ENCODE data around the gene ARG2.
A peak's percentile ranks its signal among the peaks of the same experiment; 100 is the strongest.
"Not testable (repeated sequence)": the region's sequence is repeated elsewhere in the genome, so short reads cannot be mapped to it uniquely, and the experiment has no call there.

ARG2 gene

DNA sequence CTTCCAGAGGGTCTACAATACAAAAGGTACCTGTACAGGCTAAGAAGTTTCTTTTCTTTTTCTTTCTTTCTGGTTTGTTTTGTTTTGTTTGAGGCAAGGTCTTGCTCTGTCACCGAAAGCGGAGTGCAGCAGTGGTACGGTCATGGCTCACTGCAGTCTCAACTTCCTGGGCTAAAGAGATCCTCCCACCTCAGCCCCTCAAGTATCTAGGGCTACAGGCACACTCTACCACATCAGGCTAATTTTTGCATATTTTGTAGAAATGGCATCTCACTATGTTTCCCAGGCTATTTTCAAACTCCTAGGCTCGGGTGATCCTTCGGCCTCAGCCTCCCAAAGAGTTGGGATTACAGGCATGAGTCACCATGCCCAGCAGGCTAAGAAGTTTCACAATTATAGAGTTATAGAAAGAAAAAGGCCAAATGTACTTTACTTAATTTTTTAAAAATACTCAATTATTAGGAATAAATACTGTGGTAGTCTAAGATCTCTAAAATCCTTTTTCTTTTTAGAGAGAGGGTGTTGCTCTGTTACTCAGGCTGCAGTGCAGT, 16.6 kb upstream of the ARG2 start:
- no peak for TF ChIP-seq POLR2A (IDR thresholded peaks at IDR 0.05; ENCODE audit: low read length)
- no peak for TF ChIP-seq GATA1 (IDR thresholded peaks at IDR 0.05; ENCODE audit: low read depth, low read length)
- DNase-seq = no peak

DNA sequence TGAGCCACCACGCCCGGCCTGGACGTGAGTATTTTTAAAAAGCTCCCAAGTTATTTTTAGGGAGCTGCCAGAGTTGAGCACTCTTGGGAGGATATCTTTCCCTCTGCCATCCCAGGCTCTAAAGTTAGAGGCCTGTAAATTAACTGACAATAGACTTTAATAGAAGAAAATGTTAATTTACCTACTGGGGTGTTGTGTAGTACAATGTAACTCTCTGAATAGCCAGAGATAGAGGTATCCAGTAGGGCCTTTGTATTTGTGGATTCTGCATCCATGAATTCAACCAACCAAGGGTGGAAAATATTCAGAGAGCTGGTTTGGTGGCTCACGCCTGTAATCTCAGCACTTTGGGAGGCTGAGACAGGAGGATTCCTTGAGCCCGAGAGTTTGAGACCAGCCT, 12.1 kb upstream of the ARG2 start:
- TF ChIP-seq POLR2A (IDR thresholded peaks at IDR 0.05; ENCODE audit: low read length) (no peak), GATA1 (IDR thresholded peaks at IDR 0.05; ENCODE audit: low read depth, low read length) (no peak)
- DNase-seq = no peak

DNA sequence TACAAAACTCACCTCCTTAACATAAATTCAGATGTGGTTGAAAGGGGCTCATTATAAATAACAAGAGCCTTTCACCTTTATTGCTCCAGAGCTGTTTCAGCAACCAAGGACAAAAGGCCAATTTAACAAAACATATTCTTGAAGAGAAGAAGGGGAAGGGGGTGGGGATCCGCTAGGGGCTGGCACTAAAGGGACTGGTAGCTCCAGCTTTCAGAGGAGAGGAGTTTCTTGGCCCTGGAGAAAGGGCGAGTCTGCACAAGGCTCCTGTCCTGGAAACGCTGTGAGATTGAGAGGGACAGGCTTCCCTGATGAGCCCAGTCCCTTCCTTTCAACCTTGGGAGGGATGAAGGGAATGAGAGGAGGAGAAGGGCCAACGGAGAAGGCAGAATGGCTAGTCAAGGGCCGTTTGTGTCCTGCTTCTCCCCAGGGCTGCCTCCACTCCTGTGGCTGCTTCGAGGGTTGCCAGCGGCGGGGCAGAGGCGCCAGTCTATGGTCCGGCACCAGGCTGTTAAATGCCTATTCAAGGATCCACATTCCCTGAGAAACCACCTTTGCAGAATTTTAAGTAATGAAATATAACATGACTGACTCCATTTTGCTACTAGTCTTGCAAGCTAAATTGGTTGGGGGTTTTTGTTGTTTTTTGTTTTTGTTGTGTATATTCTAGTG, 9.9 kb upstream of the ARG2 start:
- no peak for DNase-seq
- no peak for TF ChIP-seq POLR2A (IDR thresholded peaks at IDR 0.05; ENCODE audit: low read length)
- TF ChIP-seq GATA1 (IDR thresholded peaks at IDR 0.05; ENCODE audit: low read depth, low read length) = no peak

DNA sequence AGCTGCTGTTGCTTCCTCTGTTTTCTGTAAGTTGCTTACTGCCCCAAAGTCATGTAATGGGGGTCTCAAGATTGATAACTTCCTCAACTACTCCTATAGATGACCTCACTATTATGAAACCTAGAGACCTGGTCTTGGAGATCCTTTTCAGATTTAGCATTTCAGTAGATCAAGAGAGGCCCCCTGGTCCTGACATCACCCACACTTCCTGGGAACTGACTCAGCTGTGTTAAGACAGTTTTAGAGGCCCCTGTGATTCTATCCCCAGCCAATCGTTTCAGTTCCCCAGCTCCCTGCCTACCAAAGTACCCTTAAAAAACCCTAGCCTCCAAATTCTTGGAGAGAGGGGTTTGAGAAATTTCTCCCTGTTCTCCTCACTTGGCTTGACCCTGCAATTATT, 9.2 kb upstream of the ARG2 start:
- no peak for DNase-seq
- TF ChIP-seq GATA1 (IDR thresholded peaks at IDR 0.05; ENCODE audit: low read depth, low read length) = no peak
- TF ChIP-seq POLR2A (IDR thresholded peaks at IDR 0.05; ENCODE audit: low read length) = no peak

DNA sequence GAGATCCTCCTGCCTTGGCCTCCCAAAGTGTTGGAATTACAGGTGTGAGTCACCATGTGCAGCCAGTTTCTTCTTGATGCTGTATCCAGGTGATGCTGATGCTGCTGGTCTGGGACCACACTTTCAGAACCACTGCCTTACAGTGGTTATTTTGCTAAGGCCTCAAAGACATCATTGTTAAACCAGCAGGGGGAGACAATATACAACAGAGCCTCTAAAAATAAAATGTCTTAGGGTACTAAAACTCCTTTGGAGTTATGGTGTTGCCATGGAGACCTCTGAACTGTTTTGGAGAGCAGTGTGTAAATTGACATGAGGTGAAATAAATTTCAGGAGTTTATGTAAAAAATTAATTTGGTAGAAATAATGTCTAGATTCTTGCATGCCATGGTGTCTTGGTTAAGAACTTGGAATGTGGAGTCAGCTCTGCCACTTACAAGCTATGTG, 1.1 kb upstream of the ARG2 start:
- DNase-seq = peak; percentile 87 to 88
- TF ChIP-seq GATA1 (IDR thresholded peaks at IDR 0.05; ENCODE audit: low read depth, low read length) = no peak
- no peak for TF ChIP-seq POLR2A (IDR thresholded peaks at IDR 0.05; ENCODE audit: low read length)

DNA sequence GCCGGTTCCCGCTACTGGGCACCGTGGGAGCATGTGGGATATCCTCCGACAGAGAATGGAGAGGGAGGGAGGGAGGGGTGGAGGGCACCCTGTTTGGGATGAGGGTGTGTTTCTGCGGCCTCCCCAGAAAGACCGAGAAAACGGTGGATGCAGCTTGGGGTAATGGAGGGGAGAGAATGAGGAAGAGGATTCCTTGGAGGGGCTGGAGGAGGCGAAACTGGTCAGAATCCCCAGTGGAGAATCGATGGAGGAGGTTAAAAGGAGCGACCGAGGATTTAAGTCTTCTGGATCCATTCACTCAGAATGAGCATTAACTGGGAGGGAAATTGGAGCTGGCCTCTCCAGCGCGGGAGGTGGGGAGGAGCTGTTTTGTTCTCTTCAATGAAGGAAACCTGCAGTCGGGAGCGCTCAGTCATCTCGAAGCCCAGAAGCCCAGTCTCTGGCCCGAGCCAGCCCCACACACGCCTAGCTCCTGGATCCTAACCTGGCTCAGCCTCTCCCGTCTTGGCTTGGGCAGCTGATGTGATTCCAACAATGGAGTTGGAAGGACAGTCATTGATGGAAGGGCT, 581 bp downstream of the ARG2 start:
- DNase-seq = peak; percentile 31 to 71
- TF ChIP-seq POLR2A (IDR thresholded peaks at IDR 0.05; ENCODE audit: low read length) (no peak), GATA1 (IDR thresholded peaks at IDR 0.05; ENCODE audit: low read depth, low read length) (no peak)

DNA sequence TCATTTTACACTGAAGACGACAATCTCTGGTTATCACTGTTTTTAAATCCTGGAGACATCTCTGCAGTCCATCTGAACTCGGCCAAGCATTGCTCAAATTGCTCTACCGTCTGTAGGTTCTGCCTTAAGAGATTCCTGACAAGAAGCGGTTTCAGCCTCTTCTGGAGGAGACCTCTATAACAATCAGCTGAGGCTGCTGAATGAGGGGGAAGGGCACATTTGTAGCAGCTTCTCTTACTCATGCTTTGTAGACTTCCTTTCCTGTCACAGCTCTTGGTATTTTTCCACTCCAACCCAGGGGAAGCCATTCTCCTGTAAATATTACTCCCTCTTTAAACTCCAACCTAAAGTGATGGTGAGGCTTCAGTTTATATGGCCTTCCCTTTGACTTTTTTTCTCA, 3.0 kb downstream of the ARG2 start:
- DNase-seq = peak; percentile 36 to 49
- TF ChIP-seq GATA1 (IDR thresholded peaks at IDR 0.05; ENCODE audit: low read depth, low read length) = no peak
- TF ChIP-seq POLR2A (IDR thresholded peaks at IDR 0.05; ENCODE audit: low read length) = no peak

DNA sequence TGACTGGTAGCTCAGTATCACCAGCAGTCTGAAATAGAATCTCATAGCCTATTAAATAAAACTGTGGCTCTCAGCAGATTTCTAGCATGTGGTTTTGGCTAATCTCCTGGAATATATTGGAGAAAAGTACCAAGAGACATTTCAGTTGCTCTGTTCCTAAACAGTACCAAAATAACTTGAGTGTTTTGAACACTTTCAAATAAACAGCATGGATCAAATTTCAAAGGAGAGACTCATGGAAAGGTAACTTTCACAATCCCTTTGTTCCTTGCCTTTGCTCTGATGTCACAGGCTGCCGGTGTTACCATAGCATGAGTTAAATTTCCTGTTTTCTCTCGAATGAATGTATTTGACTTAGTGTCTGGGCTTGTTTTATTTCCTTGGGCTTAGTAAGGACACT, 3.4 kb downstream of the ARG2 start:
- DNase-seq = no peak
- no peak for TF ChIP-seq GATA1 (IDR thresholded peaks at IDR 0.05; ENCODE audit: low read depth, low read length)
- no peak for TF ChIP-seq POLR2A (IDR thresholded peaks at IDR 0.05; ENCODE audit: low read length)

DNA sequence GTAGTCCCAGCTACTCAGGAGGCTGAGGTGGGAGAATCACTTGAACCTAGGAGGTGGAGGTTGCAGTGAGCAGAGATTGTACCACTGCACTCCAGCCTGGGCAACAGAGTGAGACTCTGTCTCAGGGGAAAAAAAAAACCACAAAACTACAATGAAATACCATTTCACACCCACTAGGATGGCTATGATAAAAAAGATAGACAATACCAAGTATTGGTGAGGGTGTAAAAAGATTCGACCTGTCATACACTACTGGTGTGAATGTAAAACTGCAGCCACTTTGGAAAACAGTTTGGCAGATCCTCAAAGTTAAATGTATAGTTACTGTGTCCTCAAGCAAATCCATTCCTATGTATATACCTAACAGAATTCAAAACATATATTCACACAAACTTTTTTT, 6.4 kb downstream of the ARG2 start:
- not testable (repeated sequence) for DNase-seq

DNA sequence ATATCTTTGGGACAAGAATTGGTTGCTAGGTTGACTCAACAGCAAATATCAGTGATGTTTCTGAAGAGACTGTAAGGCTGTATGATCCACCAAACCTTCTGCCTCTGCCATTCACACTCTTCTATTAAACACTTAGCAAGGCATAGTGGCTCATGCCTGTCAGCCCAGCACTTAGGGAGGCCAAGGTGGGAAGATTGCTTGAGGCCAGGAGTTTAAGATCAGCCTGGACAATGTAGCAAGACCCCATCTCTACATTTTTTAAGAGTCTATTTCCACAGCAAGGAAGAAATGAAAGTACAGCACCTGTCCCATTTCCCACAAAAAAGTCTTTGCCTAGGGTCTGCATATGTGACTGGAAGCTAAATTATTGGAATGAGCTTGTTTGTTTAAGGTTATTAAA, 7.8 kb downstream of the ARG2 start:
- no peak for DNase-seq
- TF ChIP-seq POLR2A (IDR thresholded peaks at IDR 0.05; ENCODE audit: low read length) (no peak), GATA1 (IDR thresholded peaks at IDR 0.05; ENCODE audit: low read depth, low read length) (no peak)

DNA sequence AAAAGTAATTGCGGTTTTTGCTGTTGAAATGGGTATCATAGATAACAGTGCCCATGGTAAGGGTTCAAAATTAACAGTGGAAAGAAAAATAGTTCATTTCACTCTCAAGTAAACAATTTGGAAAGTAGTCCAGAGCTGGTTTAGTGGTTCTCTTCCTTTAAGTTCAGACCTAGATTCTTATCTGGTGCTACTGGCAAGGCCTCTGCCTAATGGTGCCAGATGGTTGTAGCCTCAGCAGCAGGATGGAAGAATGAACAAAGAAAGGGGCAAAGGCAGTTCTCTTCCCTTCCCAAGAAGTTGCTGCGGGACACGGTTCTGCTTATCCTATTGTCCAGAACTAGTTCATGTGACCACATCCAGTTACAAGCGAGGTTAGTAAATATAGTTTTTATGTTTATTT, 10.5 kb downstream of the ARG2 start:
- peak; percentile 19 to 43 for DNase-seq
- TF ChIP-seq GATA1 (IDR thresholded peaks at IDR 0.05; ENCODE audit: low read depth, low read length) (no peak), POLR2A (IDR thresholded peaks at IDR 0.05; ENCODE audit: low read length) (no peak)

DNA sequence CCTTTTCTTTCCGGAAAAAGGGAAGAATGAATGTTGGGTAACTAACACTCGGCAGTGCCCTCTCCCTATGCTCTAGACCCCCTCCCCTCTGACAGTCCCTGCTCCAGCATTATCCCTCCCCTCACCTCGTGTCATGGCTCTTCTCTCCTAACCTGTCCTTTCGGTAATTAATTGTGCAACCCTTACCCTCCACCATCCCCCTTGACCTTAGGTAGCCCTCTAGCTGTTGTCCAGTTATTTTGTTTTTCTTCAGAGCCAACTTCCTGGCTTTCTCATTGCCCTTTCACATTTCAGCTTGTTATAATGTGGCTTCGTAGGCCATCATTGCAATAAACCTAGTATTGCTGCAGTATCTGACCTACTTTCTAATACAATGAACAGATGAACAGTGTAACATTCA, 11.2 kb downstream of the ARG2 start:
- no peak for DNase-seq
- no peak for TF ChIP-seq GATA1 (IDR thresholded peaks at IDR 0.05; ENCODE audit: low read depth, low read length)
- no peak for TF ChIP-seq POLR2A (IDR thresholded peaks at IDR 0.05; ENCODE audit: low read length)

DNA sequence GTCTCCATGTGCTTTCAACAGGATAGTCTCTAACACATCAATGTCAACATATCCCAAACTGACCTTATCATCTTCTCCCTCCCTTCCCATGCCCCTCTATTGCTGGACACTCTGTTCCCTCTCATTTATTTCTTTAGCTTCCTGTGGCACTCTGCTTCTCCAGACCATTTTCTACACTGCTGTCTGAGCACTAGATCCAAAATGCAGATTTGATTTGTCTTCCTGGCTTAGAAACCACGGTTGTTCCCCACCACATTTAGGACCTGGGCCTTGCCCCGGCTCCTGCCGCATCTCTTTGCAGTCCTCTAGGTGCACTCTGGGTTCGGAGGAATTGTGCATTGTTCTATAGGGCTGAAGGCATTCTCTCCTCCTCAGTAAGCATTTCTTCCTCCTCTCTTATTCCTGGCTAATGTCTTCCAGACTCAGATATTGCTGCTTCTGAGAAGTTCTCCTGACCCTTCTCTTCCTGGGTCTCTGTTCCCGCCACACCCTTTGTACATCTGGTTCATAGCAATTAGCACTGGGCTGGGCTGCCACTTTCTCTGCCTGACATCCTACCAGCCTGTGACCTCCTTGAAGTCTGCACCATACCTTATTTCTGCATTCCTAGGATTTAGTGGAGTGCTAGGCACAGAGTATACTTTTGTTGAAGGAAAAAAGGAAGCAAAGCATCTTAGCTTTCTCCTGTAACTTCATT, 13.9 kb downstream of the ARG2 start:
- no peak for TF ChIP-seq POLR2A (IDR thresholded peaks at IDR 0.05; ENCODE audit: low read length)
- no peak for TF ChIP-seq GATA1 (IDR thresholded peaks at IDR 0.05; ENCODE audit: low read depth, low read length)
- no peak for DNase-seq

DNA sequence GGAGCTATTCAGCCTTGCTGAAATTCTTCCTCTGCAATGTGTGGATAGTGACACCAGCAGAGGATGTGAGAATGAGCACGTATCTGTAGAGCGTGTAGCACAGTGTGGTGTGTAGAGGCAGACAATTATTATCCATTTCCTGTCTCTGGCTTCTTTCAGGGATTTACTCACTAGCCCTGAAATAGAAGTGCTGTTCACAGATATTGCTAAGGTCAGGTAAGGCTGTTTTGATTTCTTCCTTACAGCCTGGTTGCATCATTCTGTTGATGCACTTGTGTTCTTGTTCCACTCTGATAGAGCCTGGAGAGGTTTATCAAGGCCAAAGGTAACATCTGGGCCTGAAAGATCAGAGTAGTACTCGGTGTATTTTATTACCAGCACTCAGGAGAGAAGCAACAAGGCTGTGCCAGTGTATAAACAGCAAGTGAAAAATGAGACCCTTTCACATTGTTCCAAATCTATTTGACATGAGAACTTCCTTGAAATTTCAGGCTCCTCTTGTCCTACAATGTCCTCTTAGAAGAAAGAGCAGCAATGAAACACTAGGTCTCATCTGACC, 16.7 kb downstream of the ARG2 start:
- peak; percentile 95 to 96 for DNase-seq
- TF ChIP-seq GATA1 (IDR thresholded peaks at IDR 0.05; ENCODE audit: low read depth, low read length) (no peak), POLR2A (IDR thresholded peaks at IDR 0.05; ENCODE audit: low read length) (peak; percentile 56)

Data from erythroblast (primary cell).